Prostate gland (tissue), 2 donors: Measurements from ENCODE around the gene TSPAN14. TPM values are rescaled to one million over a fixed set of nuclear protein-coding genes. Genes with fewer than 3 reads are reported as not detected.

Source experiments
- DNase-seq: peaks from one replicate; pipeline ENCODE4 v3.0.0-alpha.2; 2019; ENCODE audit warnings: low spot score
- H3K27ac ChIP-seq, 2 donors: fragments of 200-600 bp; sonication (generic); 2 replicates each; pipeline ENCODE4 v1.5.1; 2017 to 2019
- H3K27me3 ChIP-seq: fragments of 200-600 bp; sonication (generic); replicated peaks from 2 replicates; pipeline ENCODE4 v1.5.1; 2019; ENCODE audit not compliant: insufficient read depth
- H3K36me3 ChIP-seq, 2 donors: fragments of 200-600 bp; sonication (generic); 1 replicate in 1 of 2; 2 replicates in 1 of 2; pipeline versions ENCODE4 v1.5.1 to v1.8.1; 2017 to 2019
- H3K4me1 ChIP-seq: fragments of 200-600 bp; sonication (generic); replicated peaks from 2 replicates; pipeline ENCODE4 v1.5.1; 2019
- H3K4me3 ChIP-seq, 2 donors: fragments of 200-600 bp; sonication (generic); 2 replicates each; pipeline ENCODE4 v1.5.1; 2017 to 2019
- H3K9me3 ChIP-seq: fragments of 200-600 bp; sonication (generic); 2 replicates; pipeline ENCODE4 v1.5.1; 2017
- POLR2A ChIP-seq: fragments of 450-650 bp; IDR thresholded peaks from one replicate; pipeline ENCODE4 v1.6.1; 2016; ENCODE audit warnings: antibody characterized with exemption, mild to moderate bottlenecking
- POLR2AphosphoS5 ChIP-seq: sonication (generic); formaldehyde crosslinking; IDR thresholded peaks from one replicate; pipeline ENCODE4 v1.6.1; 2017; ENCODE audit warnings: antibody characterized with exemption
- WGBS: methylation state at CpG from one replicate; pipeline ENCODE4 v1.1.5; 2018; 5-methylcytosine and 5-hydroxymethylcytosine counted together
- intact Hi-C: fragments of 100-400 bp; cut with DNase I; formaldehyde crosslinking; loops from one replicate; pipeline ENCODE4 v1.14.2; 2022
- total RNA-seq, 2 donors: library from RNA; depleted of rRNA; stranded (reverse); fragments of >200 nt; gene quantifications; one replicate each; pipeline ENCODE4 v1.1.0, GENCODE V29; 2016
- TF ChIP-seq, protein P1 (sequence below), 4 experiments: fragments of 200-600 bp in 2 of 4; fragments of 450-650 bp in 2 of 4; sonication (generic) in 2 of 4; IDR thresholded peaks; 1 replicate in 3 of 4; 2 replicates in 1 of 4; pipeline ENCODE4 v1.5.1; 2016 to 2019; ENCODE audit warnings: antibody characterized with exemption in 4 of 4, mild to moderate bottlenecking in 2 of 4, moderate library complexity in 2 of 4

TSPAN14 gene
- total RNA-seq, 2 donors from 2014 or later: 69.8 to 103 TPM

DNA sequence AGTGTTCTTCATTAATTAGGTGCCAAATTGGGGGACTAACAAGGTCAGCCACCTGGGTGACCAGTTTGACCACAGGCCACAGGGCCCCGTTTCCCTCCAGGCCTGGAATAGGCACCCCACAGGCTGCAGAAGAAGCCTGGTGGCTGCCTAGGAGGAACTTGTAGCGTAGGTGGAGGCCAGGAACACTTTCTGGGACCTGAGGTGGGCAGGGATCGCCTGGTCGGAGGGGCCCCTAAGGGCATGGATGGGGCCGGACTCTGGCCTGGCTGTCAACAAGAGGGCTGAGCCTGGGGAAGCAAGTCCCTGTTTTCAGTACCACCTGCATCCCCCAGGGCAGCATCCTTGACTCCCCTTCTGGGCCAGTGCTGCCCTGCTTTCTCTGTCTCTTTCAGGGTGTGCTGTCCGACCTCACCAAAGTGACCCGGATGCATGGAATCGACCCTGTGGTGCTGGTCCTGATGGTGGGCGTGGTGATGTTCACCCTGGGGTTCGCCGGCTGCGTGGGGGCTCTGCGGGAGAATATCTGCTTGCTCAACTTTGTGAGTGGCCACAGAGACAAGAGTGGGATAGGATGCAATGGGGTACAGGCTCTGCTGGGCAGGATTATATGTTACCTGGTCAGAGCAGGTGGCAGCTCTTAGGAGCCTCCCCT lies 52.9 kb downstream of the TSPAN14 start:
- intact Hi-C loops: loop anchor here (5.0 kb wide), 1 partner anchor 125 kb away; no protein-coding TSS in a partner anchor
- Histone ChIP-seq H3K36me3 (peaks cover 0 to 2% of the 10 kb centered on the region in 2 donors), H3K9me3 (no peaks in the 10 kb centered on the region), H3K4me1 (peaks cover 17% of the 10 kb centered on the region), H3K27me3 (no peaks in the 10 kb centered on the region), H3K4me3 (no peak overlapping the region), H3K27ac (no peak overlapping the region)
- 85% methylated on average over 13 of the region's 13 CpGs for WGBS
- DNase-seq: no peak
- TF ChIP-seq, protein P1, sequence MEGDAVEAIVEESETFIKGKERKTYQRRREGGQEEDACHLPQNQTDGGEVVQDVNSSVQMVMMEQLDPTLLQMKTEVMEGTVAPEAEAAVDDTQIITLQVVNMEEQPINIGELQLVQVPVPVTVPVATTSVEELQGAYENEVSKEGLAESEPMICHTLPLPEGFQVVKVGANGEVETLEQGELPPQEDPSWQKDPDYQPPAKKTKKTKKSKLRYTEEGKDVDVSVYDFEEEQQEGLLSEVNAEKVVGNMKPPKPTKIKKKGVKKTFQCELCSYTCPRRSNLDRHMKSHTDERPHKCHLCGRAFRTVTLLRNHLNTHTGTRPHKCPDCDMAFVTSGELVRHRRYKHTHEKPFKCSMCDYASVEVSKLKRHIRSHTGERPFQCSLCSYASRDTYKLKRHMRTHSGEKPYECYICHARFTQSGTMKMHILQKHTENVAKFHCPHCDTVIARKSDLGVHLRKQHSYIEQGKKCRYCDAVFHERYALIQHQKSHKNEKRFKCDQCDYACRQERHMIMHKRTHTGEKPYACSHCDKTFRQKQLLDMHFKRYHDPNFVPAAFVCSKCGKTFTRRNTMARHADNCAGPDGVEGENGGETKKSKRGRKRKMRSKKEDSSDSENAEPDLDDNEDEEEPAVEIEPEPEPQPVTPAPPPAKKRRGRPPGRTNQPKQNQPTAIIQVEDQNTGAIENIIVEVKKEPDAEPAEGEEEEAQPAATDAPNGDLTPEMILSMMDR (IDR thresholded peaks at IDR 0.05): no peak
- no peak for TF ChIP-seq POLR2A
- TF ChIP-seq POLR2AphosphoS5: no peak

DNA sequence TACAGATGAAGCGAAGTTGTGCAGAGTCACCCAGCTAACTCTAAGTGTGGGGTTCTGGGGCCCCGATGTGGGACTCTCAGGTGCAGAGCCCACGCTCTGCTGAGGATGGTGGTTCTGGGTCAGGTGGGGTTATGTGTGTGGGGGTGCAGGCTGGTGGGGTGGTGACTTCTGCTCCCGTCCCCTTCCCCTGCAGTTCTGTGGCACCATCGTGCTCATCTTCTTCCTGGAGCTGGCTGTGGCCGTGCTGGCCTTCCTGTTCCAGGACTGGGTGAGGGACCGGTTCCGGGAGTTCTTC lies 54.9 kb downstream of the TSPAN14 start:
- Histone ChIP-seq H3K36me3 (peaks cover 0 to 2% of the 10 kb centered on the region in 2 donors), H3K4me1 (peaks cover 16% of the 10 kb centered on the region)

DNA sequence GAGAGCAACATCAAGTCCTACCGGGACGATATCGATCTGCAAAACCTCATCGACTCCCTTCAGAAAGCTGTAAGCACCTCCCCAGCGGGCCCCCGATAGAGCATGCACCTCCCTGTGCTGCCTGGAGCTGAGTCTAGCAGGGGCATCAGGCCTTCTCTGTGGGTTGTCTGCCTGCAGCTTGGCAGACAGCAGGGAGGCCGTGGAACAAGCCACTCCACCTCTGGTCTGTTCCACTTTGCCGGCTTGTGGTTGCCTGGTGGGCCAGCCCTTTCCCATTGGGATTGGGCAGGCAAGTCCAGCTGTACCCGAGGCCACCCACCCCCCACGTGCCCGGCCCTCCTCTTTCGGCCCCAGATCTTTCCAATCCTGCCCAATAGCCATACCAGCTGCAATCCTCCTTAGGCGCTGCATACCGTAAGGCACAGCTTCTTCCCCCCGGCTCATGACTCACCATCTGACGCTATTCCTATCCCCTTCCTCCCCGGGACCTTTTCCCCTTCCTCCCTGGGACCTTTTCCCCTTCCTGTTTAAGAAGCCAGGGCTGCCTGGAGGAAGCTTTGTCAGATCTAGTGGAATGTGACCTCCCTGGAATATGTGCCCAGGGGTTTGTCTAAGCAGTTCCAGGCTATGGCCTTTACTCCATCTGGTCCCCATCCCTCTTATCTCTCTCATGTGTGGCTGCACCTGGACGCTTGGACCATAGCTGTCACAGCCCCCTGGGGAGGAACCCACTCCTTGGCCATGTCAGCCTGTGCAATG lies 55.5 kb downstream of the TSPAN14 start:
- Histone ChIP-seq H3K4me1 (peaks cover 11% of the 10 kb centered on the region), H3K9me3 (no peaks in the 10 kb centered on the region), H3K36me3 (peaks cover 2 to 3% of the 10 kb centered on the region in 2 donors), H3K27me3 (no peaks in the 10 kb centered on the region), H3K4me3 (no peak overlapping the region), H3K27ac (peak overlapping the region in 1 of 2 donors; percentile 19)
- TF ChIP-seq POLR2AphosphoS5 (peak; percentile 28), POLR2A (no peak)
- TF ChIP-seq, protein P1 (IDR thresholded peaks at IDR 0.05): no peak
- intact Hi-C loops: loop anchor here (5.0 kb wide), 1 partner anchor 127 kb away; no protein-coding TSS in a partner anchor
- no peak for DNase-seq
- 78% methylated on average over 18 of the region's 18 CpGs for WGBS

More for the DNA sequence above, 54.9 kb downstream of the TSPAN14 start:
- H3K27me3 ChIP-seq: no peaks in the 10 kb centered on the region
- WGBS: 91% methylated on average over 8 of the region's 8 CpGs
- no peak for DNase-seq
- H3K9me3 ChIP-seq: no peaks in the 10 kb centered on the region
- intact Hi-C loops: loop anchor here (5.0 kb wide), 1 partner anchor 127 kb away; no protein-coding TSS in a partner anchor
- no peak for TF ChIP-seq POLR2A
- TF ChIP-seq POLR2AphosphoS5: no peak
- TF ChIP-seq, protein P1 (IDR thresholded peaks at IDR 0.05): no peak
- no peak overlapping the region for H3K4me3 ChIP-seq
- H3K27ac ChIP-seq: peak overlapping the region in 1 of 2 donors; percentile 19

DNA sequence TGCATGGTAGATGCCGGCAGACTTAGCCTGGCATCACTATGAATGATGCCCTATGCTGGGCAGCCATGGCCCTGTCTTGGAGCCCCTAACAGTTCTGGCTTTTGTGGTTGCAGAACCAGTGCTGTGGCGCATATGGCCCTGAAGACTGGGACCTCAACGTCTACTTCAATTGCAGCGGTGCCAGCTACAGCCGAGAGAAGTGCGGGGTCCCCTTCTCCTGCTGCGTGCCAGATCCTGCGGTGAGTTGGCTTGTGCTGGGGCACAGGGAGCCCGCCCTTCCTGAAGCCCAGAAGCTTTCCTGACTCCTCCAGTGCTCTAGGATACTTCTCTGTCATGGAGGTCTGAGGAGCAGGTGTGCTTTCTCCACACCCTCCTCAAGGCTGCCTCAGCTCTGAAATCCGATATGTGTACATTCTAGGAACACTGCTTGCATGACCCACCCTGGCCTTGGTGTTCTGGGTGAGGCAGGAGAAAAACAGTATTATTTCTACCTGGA lies 58.0 kb downstream of the TSPAN14 start:
- intact Hi-C loops: no loop called here
- DNase-seq: no peak
- TF ChIP-seq, protein P1 (IDR thresholded peaks at IDR 0.05): no peak
- no peak for TF ChIP-seq POLR2A
- no peak for TF ChIP-seq POLR2AphosphoS5
- 87% methylated on average over 10 of the region's 10 CpGs for WGBS
- H3K4me3 ChIP-seq: no peak overlapping the region
- peaks cover 2 to 25% of the 10 kb centered on the region in 2 donors for H3K36me3 ChIP-seq
- H3K9me3 ChIP-seq: no peaks in the 10 kb centered on the region
- no peaks in the 10 kb centered on the region for H3K4me1 ChIP-seq
- H3K27ac ChIP-seq: no peak overlapping the region
- no peaks in the 10 kb centered on the region for H3K27me3 ChIP-seq
